Measurements from ENCODE around the gene PCSK4. TPM values are rescaled to one million over a fixed set of nuclear protein-coding genes. Genes with fewer than 3 reads are reported as not detected.

PCSK4 gene
- total and polyA plus RNA-seq, 2 of the 13 experiments (the other 11 are each of a cell fraction or from before 2014, with no cell fraction given): 2.0 to 2.7 TPM

GRCh38 chr19:1438035-1438932 lies 51.9 kb downstream of the PCSK4 start, which contains the start of gene RPS15 (continued):
- TF ChIP-seq MLXIP (CRISPR knock-in tag; IDR thresholded peaks at IDR 0.05; ENCODE audit: borderline replicate concordance) (peak; percentile 82), ARNT2 (CRISPR knock-in tag; IDR thresholded peaks at IDR 0.05; ENCODE audit: low read depth) (peak; percentile 99), CHD4 (IDR thresholded peaks at IDR 0.05; ENCODE audit: borderline replicate concordance, low read length) (no peak), DMTF1 (CRISPR knock-in tag; IDR thresholded peaks at IDR 0.05) (0 out of 2 replicates have a peak, but pooled peaks have one; percentile 20), SRSF1 (optimal IDR thresholded peaks at IDR 0.05; ENCODE audit: low read depth, low read length) (peak; percentile 97), GLMP (CRISPR knock-in tag; IDR thresholded peaks at IDR 0.05; ENCODE audit: borderline replicate concordance) (no peak), HCFC1 (IDR thresholded peaks at IDR 0.05; ENCODE audit: low read depth, low read length) (peak; percentile 66), PHF21A (CRISPR knock-in tag; IDR thresholded peaks at IDR 0.05) (peak; percentile 85; the same call in 1 of the 2 replicates), HMGXB4 (CRISPR knock-in tag; IDR thresholded peaks at IDR 0.05; ENCODE audit: borderline replicate concordance in 1 of 2, low read depth in 1 of 2) (peak; percentile 97), CBX5 (CRISPR knock-in tag; IDR thresholded peaks at IDR 0.05; ENCODE audit: borderline replicate concordance) (peak; percentile 98; the same call in 1 of the 2 replicates), ZNF878 (CRISPR knock-in tag; IDR thresholded peaks at IDR 0.05) (peak; percentile 36), ZC3H4 (CRISPR knock-in tag; IDR thresholded peaks at IDR 0.05; ENCODE audit: borderline replicate concordance) (no peak), ZNF687 (CRISPR knock-in tag; IDR thresholded peaks at IDR 0.05) (peak; percentile 95), ZMAT3 (CRISPR knock-in tag; conservative IDR thresholded peaks at IDR 0.05) (peak; percentile 82)

All from HepG2 (cell line).